HFFc6 (cell line): Measurements from ENCODE around the gene MED8. TPM values are rescaled to one million over a fixed set of nuclear protein-coding genes. Genes with fewer than 3 reads are reported as not detected.
"Not testable (repeated sequence)": the region's sequence is repeated elsewhere in the genome, so short reads cannot be mapped to it uniquely, and the experiment has no call there.

Source experiments
- DNase-seq: peaks from one replicate; pipeline ENCODE4 v3.0.0-alpha.2; 2018
- H3K27ac Mint-ChIP-seq: 2 replicates; pipeline ENCODE4 v1.8.0; 2020; ENCODE audit warnings: mild to moderate bottlenecking, mixed read lengths
- H3K27me3 Mint-ChIP-seq: 2 replicates; pipeline ENCODE4 v1.8.0; 2021; ENCODE audit warnings: mild to moderate bottlenecking, moderate library complexity, mixed read lengths; ENCODE audit not compliant: insufficient read depth
- H3K36me3 Mint-ChIP-seq: 2 replicates; pipeline ENCODE4 v1.8.0; 2021; ENCODE audit warnings: low read depth, mixed read lengths
- H3K4me1 Mint-ChIP-seq: 2 replicates; pipeline ENCODE4 v1.8.0; 2020; ENCODE audit warnings: low read depth, mixed read lengths
- H3K4me3 Mint-ChIP-seq: 2 replicates; pipeline ENCODE4 v1.8.0; 2020; ENCODE audit warnings: mild to moderate bottlenecking, moderate library complexity, mixed read lengths
- H3K9me3 Mint-ChIP-seq: 2 replicates; pipeline ENCODE4 v1.8.0; 2020; ENCODE audit warnings: mild to moderate bottlenecking, mixed read lengths
- total RNA-seq, 6 experiments: library from RNA; stranded (reverse); fragmentation: NEBNext Ultra II Directional; extraction: Animal tissue kit (Norgen Biotek cat#: 25700); gene quantifications; 2 replicates in 1 of 6; 3 replicates in 5 of 6; pipeline ENCODE4 v1.2.3, GENCODE V29; 2021
- TF ChIP-seq, protein P1 (sequence below): fragments of 200-600 bp; sonication (generic); IDR thresholded peaks from 2 replicates; pipeline ENCODE4 v1.5.0; 2021; ENCODE audit warnings: antibody characterized with exemption, mild to moderate bottlenecking

Gene MED8
- total RNA-seq, 6 experiments from 2014 or later, result 56.0 to 64.0 (median 60.8) TPM

DNA sequence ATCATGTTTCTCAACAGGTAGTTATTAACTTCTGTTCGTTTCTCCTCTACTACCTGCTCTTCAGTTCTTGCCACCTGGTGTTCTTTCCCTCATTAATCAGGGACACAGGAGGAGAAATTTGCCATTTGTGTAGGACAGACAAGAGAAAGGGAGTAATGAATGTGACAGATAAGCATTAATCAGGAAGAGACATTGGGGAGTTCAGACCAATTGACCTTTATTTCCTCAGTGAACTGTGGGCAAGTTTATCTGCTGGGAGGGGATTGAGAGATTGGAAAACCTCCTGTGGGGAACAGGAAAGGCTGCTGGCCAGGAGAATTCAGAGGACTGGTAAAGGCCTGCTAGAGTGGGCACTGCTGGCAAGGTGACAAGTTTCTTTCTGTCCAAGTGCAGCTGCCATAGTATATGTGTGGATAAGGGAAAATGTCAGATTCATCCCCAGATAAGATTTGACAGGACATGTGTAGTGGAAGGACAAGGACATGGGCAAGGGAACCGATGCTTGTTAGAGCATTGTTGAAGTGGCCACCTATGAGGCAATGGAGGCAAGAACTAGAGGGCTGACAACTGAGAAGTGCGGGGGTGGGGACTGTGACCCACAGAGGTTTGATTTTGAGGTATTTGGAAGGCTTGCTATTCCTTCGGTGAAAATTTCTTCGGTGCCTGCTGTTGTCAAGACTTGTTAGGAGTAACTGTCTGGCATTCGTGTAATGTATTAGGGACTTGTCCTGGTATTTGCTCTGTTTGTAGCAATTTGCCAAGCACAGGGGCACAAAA is 12.7 kb upstream of the MED8 start:
- no peaks in the 10 kb centered on the region for H3K9me3 Mint-ChIP-seq
- no peak overlapping the region for H3K4me3 Mint-ChIP-seq
- TF ChIP-seq, protein P1, sequence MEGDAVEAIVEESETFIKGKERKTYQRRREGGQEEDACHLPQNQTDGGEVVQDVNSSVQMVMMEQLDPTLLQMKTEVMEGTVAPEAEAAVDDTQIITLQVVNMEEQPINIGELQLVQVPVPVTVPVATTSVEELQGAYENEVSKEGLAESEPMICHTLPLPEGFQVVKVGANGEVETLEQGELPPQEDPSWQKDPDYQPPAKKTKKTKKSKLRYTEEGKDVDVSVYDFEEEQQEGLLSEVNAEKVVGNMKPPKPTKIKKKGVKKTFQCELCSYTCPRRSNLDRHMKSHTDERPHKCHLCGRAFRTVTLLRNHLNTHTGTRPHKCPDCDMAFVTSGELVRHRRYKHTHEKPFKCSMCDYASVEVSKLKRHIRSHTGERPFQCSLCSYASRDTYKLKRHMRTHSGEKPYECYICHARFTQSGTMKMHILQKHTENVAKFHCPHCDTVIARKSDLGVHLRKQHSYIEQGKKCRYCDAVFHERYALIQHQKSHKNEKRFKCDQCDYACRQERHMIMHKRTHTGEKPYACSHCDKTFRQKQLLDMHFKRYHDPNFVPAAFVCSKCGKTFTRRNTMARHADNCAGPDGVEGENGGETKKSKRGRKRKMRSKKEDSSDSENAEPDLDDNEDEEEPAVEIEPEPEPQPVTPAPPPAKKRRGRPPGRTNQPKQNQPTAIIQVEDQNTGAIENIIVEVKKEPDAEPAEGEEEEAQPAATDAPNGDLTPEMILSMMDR, result no peak
- peaks cover 33% of the 10 kb centered on the region for H3K36me3 Mint-ChIP-seq
- peak overlapping the region; percentile 10; the same call in 1 of the 2 replicates for H3K27ac Mint-ChIP-seq
- no peaks in the 10 kb centered on the region for H3K27me3 Mint-ChIP-seq
- H3K4me1 Mint-ChIP-seq, result no peaks in the 10 kb centered on the region
- DNase-seq, result no peak

DNA sequence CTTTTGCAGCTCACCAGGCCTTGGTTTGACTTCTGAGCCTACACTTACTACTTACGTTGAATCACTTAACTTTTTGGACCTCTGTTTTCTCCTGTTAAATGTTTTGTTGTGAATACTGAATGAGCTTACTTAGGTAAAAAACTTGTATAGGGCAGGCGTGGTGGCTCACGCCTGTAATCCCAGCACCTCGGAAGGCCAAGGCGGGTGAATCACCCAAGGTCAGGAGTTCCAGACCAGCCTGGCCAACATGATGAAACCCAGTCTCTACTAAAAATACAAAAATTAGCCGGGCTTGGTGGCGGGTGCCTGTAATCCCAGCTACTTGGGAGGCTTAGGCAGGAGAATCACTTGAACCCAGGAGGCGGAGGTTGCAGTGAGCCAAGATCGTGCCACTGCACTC is 10.8 kb upstream of the MED8 start:
- not testable (repeated sequence) for H3K4me1 Mint-ChIP-seq, H3K27ac Mint-ChIP-seq, H3K9me3 Mint-ChIP-seq, H3K4me3 Mint-ChIP-seq, H3K27me3 Mint-ChIP-seq, DNase-seq
- peaks cover 28% of the 10 kb centered on the region for H3K36me3 Mint-ChIP-seq

DNA sequence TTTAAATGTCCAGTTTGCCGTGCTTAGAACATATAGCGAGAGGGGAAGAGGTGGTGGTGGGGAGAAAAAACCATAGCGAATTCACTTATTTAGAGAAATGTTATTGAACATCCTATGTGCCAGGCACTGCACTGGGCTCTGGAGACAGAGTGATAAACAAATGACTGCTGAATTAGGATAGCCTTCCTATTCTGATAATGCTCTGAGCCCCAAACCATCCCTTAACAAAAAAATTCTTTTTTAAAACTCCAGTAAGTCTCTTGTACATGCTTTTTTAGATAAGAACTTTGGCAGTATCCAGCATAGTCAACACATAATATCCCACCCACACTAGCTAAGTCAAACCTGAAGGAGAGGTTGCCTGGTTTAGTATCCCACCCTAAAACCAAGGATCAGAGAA is 8.6 kb upstream of the MED8 start:
- peaks cover 3% of the 10 kb centered on the region; the same call in 1 of the 2 replicates for H3K4me1 Mint-ChIP-seq
- peaks cover 13% of the 10 kb centered on the region for H3K36me3 Mint-ChIP-seq
- H3K4me3 Mint-ChIP-seq, result no peak overlapping the region
- no peaks in the 10 kb centered on the region for H3K27me3 Mint-ChIP-seq
- H3K27ac Mint-ChIP-seq, result no peak overlapping the region
- no peak for DNase-seq
- TF ChIP-seq, protein P1, result no peak
- no peaks in the 10 kb centered on the region for H3K9me3 Mint-ChIP-seq

DNA sequence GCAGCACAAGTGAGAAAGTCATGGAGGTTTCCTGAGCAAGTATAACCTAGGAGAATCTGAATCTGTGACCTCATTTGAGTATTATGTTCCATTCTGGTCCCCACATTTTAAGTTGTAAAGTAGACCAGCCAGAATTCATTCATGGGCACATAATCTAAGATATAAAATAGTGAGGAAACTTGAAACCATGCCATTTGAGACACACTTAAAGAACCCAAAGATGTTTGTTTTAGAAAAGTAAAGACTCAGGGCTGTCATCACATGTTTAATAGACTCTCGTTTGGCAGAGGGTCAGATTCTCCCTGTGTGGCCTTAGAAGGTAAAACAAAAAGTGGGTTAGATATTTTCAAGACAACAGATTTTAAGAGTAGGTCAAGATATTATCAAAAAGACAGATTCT is 6.5 kb upstream of the MED8 start:
- H3K27ac Mint-ChIP-seq, result no peak overlapping the region

DNA sequence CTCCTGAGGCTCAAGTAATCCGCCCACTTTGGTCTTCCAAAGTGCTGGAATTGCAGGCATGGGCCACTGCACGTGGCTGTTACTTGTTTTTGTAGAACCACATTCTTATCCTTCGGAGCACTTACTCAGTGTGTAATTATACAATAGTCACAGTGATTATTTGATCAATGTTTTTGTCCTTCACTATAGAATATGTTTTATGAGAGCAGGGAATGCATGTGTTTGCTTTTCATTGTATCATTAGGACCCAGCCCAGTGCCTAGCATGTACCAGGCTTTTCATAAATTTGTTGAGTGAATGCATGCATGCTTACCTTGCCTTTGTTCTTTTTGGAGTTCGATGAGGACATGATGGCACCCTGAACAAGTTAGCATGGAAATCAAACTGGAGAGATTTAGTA is 5.9 kb upstream of the MED8 start:
- DNase-seq, result no peak

More for the DNA sequence above, 6.5 kb upstream of the MED8 start:
- Mint-ChIP-seq H3K9me3 (no peaks in the 10 kb centered on the region), H3K27me3 (no peaks in the 10 kb centered on the region), H3K4me3 (no peak overlapping the region), H3K4me1 (peaks cover 11% of the 10 kb centered on the region; the same call in 1 of the 2 replicates), H3K36me3 (peaks cover 11% of the 10 kb centered on the region)
- DNase-seq, result no peak
- TF ChIP-seq, protein P1, result no peak

DNA sequence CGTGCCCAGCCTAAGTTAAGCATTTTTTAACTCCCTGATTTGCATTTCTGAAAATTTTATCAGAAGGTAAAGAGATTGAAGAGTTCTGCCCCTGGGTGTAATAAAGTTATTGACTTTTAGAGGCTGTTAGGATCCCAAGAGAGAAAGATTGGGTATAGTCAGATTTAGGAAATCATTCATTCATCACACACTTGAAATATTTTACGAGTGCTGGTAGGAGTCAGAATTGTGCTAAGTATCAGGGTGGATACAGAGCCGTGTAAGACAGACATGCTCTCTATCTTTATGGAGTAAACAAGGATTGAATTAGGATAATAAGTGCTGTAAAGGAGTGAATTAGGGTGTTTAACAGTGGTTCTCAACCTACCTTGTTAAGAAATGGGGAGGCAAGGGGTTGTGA is 3.1 kb upstream of the MED8 start:
- no peaks in the 10 kb centered on the region for H3K9me3 Mint-ChIP-seq
- no peak overlapping the region for H3K4me3 Mint-ChIP-seq
- DNase-seq, result no peak
- no peak overlapping the region for H3K27ac Mint-ChIP-seq
- peaks cover 4% of the 10 kb centered on the region for H3K27me3 Mint-ChIP-seq
- H3K4me1 Mint-ChIP-seq, result peaks cover 32% of the 10 kb centered on the region
- TF ChIP-seq, protein P1, result no peak
- peaks cover 23% of the 10 kb centered on the region for H3K36me3 Mint-ChIP-seq

More for the DNA sequence above, 5.9 kb upstream of the MED8 start:
- Mint-ChIP-seq H3K27ac (no peak overlapping the region), H3K4me3 (no peak overlapping the region), H3K27me3 (no peaks in the 10 kb centered on the region), H3K36me3 (peaks cover 11% of the 10 kb centered on the region), H3K4me1 (peaks cover 15% of the 10 kb centered on the region; the same call in 1 of the 2 replicates), H3K9me3 (no peaks in the 10 kb centered on the region)
- TF ChIP-seq, protein P1, result no peak
